B cell (primary cell): ENCODE data around the gene CENPL. TPM values are rescaled to one million over a fixed set of nuclear protein-coding genes. Genes with fewer than 3 reads are reported as not detected.
A peak's percentile ranks its signal among the peaks of the same experiment; 100 is the strongest.

Source experiments
- ATAC-seq: fragments of 200-7000 bp; cut with Tn5 transposase; one replicate; pipeline ENCODE4 v1.10.0; 2021; ENCODE audit warnings: low read depth, mild to moderate bottlenecking, moderate number of reproducible peaks, moderate library complexity
- CTCF ChIA-PET: fragments of 350-600 bp; sonication (Branson Sonifier 250); formaldehyde crosslinking; loops from one replicate; lab custom pipeline; 2021; ENCODE audit warnings: antibody characterized with exemption, inconsistent platforms; lab: Charles Lee
- POLR2A ChIA-PET: fragments of 350-600 bp; sonication (Branson Sonifier 250); formaldehyde crosslinking; loops from one replicate; lab custom pipeline; 2021; ENCODE audit warnings: antibody characterized with exemption; lab: Charles Lee
- DNase-seq: peaks from one replicate; pipeline ENCODE4 v3.0.0; 2013
- H2AFZ ChIP-seq: 2 replicates; pipeline ENCODE4 v1.6.1; 2012; ENCODE audit warnings: mild to moderate bottlenecking, low read depth, low read length; ENCODE audit not compliant: insufficient read depth, poor library complexity, severe bottlenecking
- H3K27ac ChIP-seq, 2 donors: 1 replicate in 1 of 2; 2 replicates in 1 of 2; pipeline ENCODE4 v1.5.1; 2012 to 2013; ENCODE audit warnings: low read length in 2 of 2, mild to moderate bottlenecking in 2 of 2, moderate library complexity in 1 of 2
- H3K27me3 ChIP-seq, 4 experiments: fragments of 200-600 bp in 1 of 4; sonication (generic) in 1 of 4; replicated peaks in 1 of 4; 1 replicate in 2 of 4; 2 replicates in 2 of 4; pipeline versions ENCODE4 v1.6.1 to v1.7.0; 2013 to 2016; ENCODE audit warnings: low read length in 3 of 4, mild to moderate bottlenecking in 2 of 4, mixed read lengths in 1 of 4, moderate library complexity in 1 of 4; ENCODE audit not compliant: insufficient read depth in 4 of 4, control insufficient read depth in 3 of 4; ENCODE audit errors: control extremely low read depth in 1 of 4
- H3K36me3 ChIP-seq, 2 experiments: replicated peaks in 1 of 2; 1 replicate in 1 of 2; 2 replicates in 1 of 2; pipeline versions ENCODE4 v1.6.1 to v1.7.1; 2013; ENCODE audit warnings: low read length in 1 of 2; ENCODE audit not compliant: insufficient read depth in 2 of 2, control insufficient read depth in 1 of 2; ENCODE audit errors: control extremely low read depth in 1 of 2, extremely low read depth in 1 of 2
- H3K4me1 ChIP-seq, 2 donors: fragments of 200-600 bp in 1 of 2; sonication (generic) in 1 of 2; 1 replicate in 1 of 2; 2 replicates in 1 of 2; pipeline versions ENCODE4 v1.5.1 to v1.6.1; 2013 to 2017; ENCODE audit warnings: low read length in 2 of 2; ENCODE audit not compliant: control insufficient read depth in 2 of 2, insufficient read depth in 2 of 2
- H3K4me2 ChIP-seq: replicated peaks from 2 replicates; pipeline ENCODE3; 2012; ENCODE audit warnings: mild to moderate bottlenecking, low read depth, low read length; ENCODE audit not compliant: poor library complexity, severe bottlenecking
- H3K4me3 ChIP-seq, 5 experiments: fragments of 200-600 bp in 1 of 5; sonication (generic) in 1 of 5; 1 replicate in 3 of 5; 2 replicates in 2 of 5; pipeline versions ENCODE4 v1.5.1 to v1.7.0; 2011 to 2016; ENCODE audit warnings: low read length in 4 of 5, mild to moderate bottlenecking in 4 of 5, low read depth in 2 of 5, control low read depth in 1 of 5, moderate library complexity in 1 of 5; ENCODE audit not compliant: insufficient read depth in 1 of 5; ENCODE audit errors: control extremely low read depth in 1 of 5, extremely low read depth in 1 of 5
- H3K79me2 ChIP-seq: fragments of 200-600 bp; sonication (generic); one replicate; pipeline ENCODE4 v1.6.0; 2016; ENCODE audit warnings: low read length; ENCODE audit not compliant: control insufficient read depth, insufficient read depth
- H3K9ac ChIP-seq: fragments of 200-600 bp; sonication (generic); 2 replicates; pipeline ENCODE4 v1.6.1; 2017; ENCODE audit warnings: mild to moderate bottlenecking, low read length, moderate library complexity
- H3K9me3 ChIP-seq, 3 donors: one replicate each; pipeline versions ENCODE4 v1.6.1 to v1.7.1; 2013; ENCODE audit warnings: low read length in 2 of 3; ENCODE audit not compliant: control insufficient read depth in 2 of 3, insufficient read depth in 1 of 3; ENCODE audit errors: control extremely low read depth in 1 of 3
- H4K20me1 ChIP-seq: 2 replicates; pipeline ENCODE4 v1.6.0; 2012; ENCODE audit warnings: mild to moderate bottlenecking, low read length; ENCODE audit not compliant: insufficient read depth, control insufficient read depth, poor library complexity, severe bottlenecking
- H3K27ac Mint-ChIP-seq: one replicate; pipeline ENCODE4 v1.8.0; 2021; ENCODE audit warnings: mixed read lengths
- H3K27me3 Mint-ChIP-seq: one replicate; pipeline ENCODE4 v1.8.0; 2021; ENCODE audit warnings: mixed read lengths
- H3K4me1 Mint-ChIP-seq: one replicate; pipeline ENCODE4 v1.8.0; 2021; ENCODE audit warnings: mixed read lengths
- H3K4me3 Mint-ChIP-seq: one replicate; pipeline ENCODE4 v1.8.0; 2021; ENCODE audit warnings: mixed read lengths
- H3K9me3 Mint-ChIP-seq: one replicate; pipeline ENCODE4 v1.8.0; 2022; ENCODE audit warnings: mixed read lengths; ENCODE audit not compliant: insufficient read depth
- CTCF ChIP-seq: fragments of 200-600 bp; IDR thresholded peaks from one replicate; pipeline ENCODE4 v1.8.0; 2022; ENCODE audit warnings: antibody characterized with exemption, mild to moderate bottlenecking
- EZH2 ChIP-seq: IDR thresholded peaks from 2 replicates; pipeline ENCODE4 v1.6.1; 2012; ENCODE audit warnings: borderline replicate concordance, low read depth, mild to moderate bottlenecking, moderate library complexity, low read length; ENCODE audit not compliant: insufficient read depth, poor library complexity, severe bottlenecking
- WGBS: methylation state at CpG from one replicate; pipeline ENCODE4 v1.1.5; 2013; ENCODE audit warnings: missing lambda C conversion rate; ENCODE audit not compliant: insufficient coverage; 5-methylcytosine and 5-hydroxymethylcytosine counted together
- intact Hi-C: fragments of 100-400 bp; cut with micrococcal nuclease; formaldehyde crosslinking; loops from one replicate; pipeline ENCODE4 v1.10.0; 2022
- polyA plus RNA-seq: library from polyadenylated mRNA; depleted of rRNA; stranded (reverse); fragments of >200 nt; gene quantifications from 2 replicates; pipeline ENCODE4 v1.2.3, GENCODE V29; 2012
- total RNA-seq, 2 donors: library from RNA; stranded (reverse); fragments of 120-200 nt in 1 of 2; gene quantifications; 1 replicate in 1 of 2; 2 replicates in 1 of 2; pipeline versions ENCODE4 v1.2.3 to v1.2.4, GENCODE V29; 2013 to 2022

CENPL gene
- total and polyA plus RNA-seq, 2 donors (not counting 1 experiment from before 2014, with no cell fraction given) = 3.2 to 9.7 TPM

DNA sequence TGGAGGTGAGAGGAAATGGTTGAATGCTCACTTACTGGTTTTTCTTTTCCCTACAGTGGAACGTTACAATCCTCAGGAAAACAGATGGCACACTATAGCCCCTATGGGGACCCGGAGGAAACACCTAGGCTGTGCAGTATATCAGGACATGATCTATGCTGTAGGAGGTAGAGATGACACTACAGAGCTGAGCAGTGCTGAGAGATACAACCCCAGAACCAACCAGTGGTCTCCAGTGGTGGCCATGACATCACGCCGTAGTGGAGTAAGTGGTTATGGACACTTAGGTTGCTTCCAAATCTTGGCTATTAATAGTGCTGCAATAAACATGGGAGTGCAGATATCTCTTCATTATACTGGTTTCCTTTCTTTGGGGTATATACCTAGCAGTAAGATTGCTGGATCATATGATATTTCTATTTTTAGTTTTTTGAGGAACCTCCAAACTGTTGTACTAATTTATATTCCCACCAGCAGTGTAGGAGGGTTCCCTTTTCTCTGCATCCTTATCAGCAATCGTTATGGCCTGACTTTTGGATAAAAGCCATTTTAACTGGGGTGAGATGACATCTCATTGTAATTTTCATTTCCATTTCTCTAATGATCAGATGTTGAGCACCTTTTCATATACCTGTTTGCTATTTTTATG lies 49.0 kb downstream of the CENPL start:
- CTCF ChIA-PET = no interaction called here
- Histone ChIP-seq H3K79me2 (no peaks in the 10 kb centered on the region), H2AFZ (no peak overlapping the region), H4K20me1 (no peaks in the 10 kb centered on the region), H3K27me3 (no peaks in the 10 kb centered on the region), H3K9ac (no peak overlapping the region), H3K4me1 (no peaks in the 10 kb centered on the region), H3K4me2 (no peak overlapping the region), H3K27ac (no peak overlapping the region), H3K4me3 (no peak overlapping the region), H3K9me3 (no peaks in the 10 kb centered on the region), H3K36me3 (peaks cover 14 to 31% of the 10 kb centered on the region in 2 experiments)
- DNase-seq (no peak), ATAC-seq (no peak)
- Mint-ChIP-seq H3K4me3 (no peak overlapping the region), H3K9me3 (no peaks in the 10 kb centered on the region), H3K27me3 (no peaks in the 10 kb centered on the region), H3K27ac (peak overlapping the region; percentile 12), H3K4me1 (no peaks in the 10 kb centered on the region)
- POLR2A ChIA-PET = no interaction called here
- TF ChIP-seq CTCF = no peak
- TF ChIP-seq EZH2 = no peak
- intact Hi-C loops = no loop called here
- whole genome bisulfite sequencing = no CpG with 5 or more reads among the region's 5 CpGs

- H3K27ac Mint-ChIP-seq = no peak overlapping the region
Observed at GRCh38 chr1:173771560-173771959, 53.1 kb downstream of the CENPL start.

More at GRCh38 chr1:173771560-173771959, 53.1 kb downstream of the CENPL start:
- H3K4me1 Mint-ChIP-seq = no peaks in the 10 kb centered on the region
- H3K4me3 Mint-ChIP-seq = no peak overlapping the region
- no CpG with 5 or more reads among the region's 1 CpG for WGBS
- no peak overlapping the region for H3K4me2 ChIP-seq
- no peaks in the 10 kb centered on the region for H3K9me3 Mint-ChIP-seq
- H3K9me3 ChIP-seq = no peaks in the 10 kb centered on the region
- ChIA-PET CTCF (no interaction called here), POLR2A (no interaction called here)
- DNase-seq = no peak
- H4K20me1 ChIP-seq = no peaks in the 10 kb centered on the region
- no peak overlapping the region for H3K27ac ChIP-seq
- H3K4me3 ChIP-seq = no peak overlapping the region
- H3K4me1 ChIP-seq = no peaks in the 10 kb centered on the region
- intact Hi-C loops = no loop called here
- H3K27me3 ChIP-seq = no peaks in the 10 kb centered on the region
- ATAC-seq = no peak
- no peaks in the 10 kb centered on the region for H3K27me3 Mint-ChIP-seq
- H3K79me2 ChIP-seq = no peaks in the 10 kb centered on the region
- no peak for TF ChIP-seq CTCF
- TF ChIP-seq EZH2 = no peak
- H3K9ac ChIP-seq = no peak overlapping the region
- no peak overlapping the region for H2AFZ ChIP-seq
- peaks cover 19 to 24% of the 10 kb centered on the region in 2 experiments for H3K36me3 ChIP-seq
